Esophagus squamous epithelium (tissue), 4 donors: Measurements from ENCODE around the gene KHDC1L.

Source experiments
- CTCF ChIP-seq, 6 experiments: fragments of 450-650 bp in 4 of 6; fragments of 200-600 bp in 2 of 6; sonication (generic) in 2 of 6; IDR thresholded peaks; one replicate each; pipeline ENCODE4 v1.5.1; 2016 to 2019; ENCODE audit warnings: antibody characterized with exemption in 6 of 6, mild to moderate bottlenecking in 4 of 6, moderate library complexity in 4 of 6
- POLR2A ChIP-seq, 4 donors: fragments of 450-650 bp; IDR thresholded peaks; one replicate each; pipeline ENCODE4 v1.6.1; 2017; ENCODE audit warnings: antibody characterized with exemption in 4 of 4, mild to moderate bottlenecking in 4 of 4, moderate library complexity in 3 of 4

GRCh38 chr6:73262671-73263569 lies 37.6 kb upstream of the KHDC1L start, which contains the start of gene KHDC1:
- TF ChIP-seq POLR2A (IDR thresholded peaks at IDR 0.05) (no peak), CTCF (IDR thresholded peaks at IDR 0.05) (no peak)
